Cerebellar cortex (tissue), 1 donor: ENCODE measurements around the gene GPR179.
"Not testable (repeated sequence)": the region's sequence is repeated elsewhere in the genome, so short reads cannot be mapped to it uniquely, and the experiment has no call there.

Experiments used
- DNase-seq: peaks from one replicate; pipeline ENCODE4 v3.0.0-alpha.2; 2015; ENCODE audit warnings: low spot score

Gene GPR179

DNA sequence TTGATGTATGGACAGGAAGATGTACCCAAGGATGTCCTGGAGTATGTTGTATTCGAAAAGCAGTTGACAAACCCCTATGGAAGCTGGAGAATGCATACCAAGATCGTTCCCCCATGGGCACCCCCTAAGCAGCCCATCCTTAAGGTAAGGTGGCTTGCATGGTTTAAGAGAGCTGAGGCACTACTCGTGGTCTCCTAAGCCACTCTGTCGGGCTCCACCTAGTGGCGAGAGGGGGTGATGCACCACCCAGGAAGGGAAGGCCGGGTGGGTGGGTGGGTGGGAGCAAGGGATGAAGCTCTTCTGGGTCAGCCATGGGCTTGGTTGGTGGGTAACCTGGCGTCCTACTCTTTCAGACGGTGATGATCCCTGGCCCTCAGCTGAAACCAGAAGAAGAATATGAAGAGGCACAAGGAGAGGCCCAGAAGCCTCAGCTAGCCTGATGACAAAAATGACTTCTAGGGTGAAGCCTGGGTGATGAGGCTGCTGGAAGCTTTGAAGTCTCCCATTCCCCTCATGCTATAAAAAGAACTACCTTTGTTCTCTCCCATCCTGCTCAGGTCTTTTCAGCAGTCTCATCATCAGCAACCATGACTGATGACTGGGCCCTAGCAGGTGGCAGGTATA is 21.5 kb downstream of the GPR179 start:
- peak; percentile 60 for DNase-seq

DNA sequence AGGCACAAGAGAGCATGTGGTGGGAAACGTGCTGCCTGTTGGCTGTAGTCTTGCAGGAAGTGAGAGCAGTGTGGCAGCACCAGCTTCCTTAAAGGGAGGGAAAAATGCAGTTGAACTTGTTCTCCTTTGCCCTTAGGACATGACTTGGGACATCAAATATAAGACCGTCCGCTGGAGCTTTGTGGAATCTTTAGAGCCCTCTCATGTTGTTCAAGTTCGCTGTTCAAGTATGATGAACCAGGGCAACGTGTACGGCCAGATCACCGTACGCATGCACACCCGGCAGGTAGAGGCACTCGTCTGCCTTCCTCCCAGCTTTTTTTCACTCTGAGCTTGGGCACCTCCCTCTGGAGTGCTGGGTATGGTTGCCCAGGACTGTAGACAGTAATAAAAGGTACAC is 23.3 kb downstream of the GPR179 start:
- no peak for DNase-seq

GRCh38 chr17:38317081-38317480 is 26.7 kb downstream of the GPR179 start:
- DNase-seq: no peak

- DNase-seq: no peak
Observed at GRCh38 chr17:38315497-38315896, 28.3 kb downstream of the GPR179 start.

GRCh38 chr17:38296834-38297517 is 46.8 kb downstream of the GPR179 start, which contains the start of gene MRPL45:
Gene MRPL45, plus strand, starts transcription at chr17:38297168. Its CDS starts 16 bp downstream, at chr17:38297184.
- peak; percentile 97 for DNase-seq

DNA sequence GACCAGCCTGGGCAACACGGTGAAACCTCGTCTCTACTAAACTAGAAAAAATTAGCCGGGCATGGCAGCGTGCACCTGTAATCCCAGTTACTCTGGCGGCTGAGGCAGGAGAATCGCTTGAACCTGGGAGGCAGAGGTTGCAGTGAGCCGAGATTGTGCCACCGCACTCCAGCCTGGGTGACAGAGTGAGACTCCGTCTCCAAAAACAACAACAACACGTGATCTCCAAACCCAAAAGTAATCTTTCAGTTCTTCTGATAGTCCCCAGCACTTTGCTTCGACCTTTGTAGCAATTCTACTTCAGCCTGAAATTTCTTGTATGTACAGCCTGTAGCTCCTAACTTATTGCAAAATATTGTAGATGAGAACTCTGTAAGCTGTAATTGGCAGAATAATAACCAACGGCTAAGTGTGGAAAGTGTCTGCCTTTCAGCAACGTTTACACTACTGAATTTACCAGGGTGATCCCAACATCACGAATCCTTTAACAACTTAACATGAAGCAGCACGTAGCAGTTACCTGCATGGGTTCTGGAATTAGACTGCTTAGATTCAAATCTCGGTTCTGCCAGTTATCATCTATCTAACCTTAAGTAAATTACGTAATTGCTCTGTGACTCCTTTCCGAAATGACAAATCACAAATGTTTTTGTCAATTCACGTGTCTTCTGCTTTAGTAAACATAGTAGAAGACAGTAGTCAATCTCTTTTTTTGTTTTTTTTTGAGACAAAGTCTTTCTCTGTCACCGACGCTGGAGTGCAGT is 48.0 kb downstream of the GPR179 start:
- DNase-seq: peak; percentile 20

DNA sequence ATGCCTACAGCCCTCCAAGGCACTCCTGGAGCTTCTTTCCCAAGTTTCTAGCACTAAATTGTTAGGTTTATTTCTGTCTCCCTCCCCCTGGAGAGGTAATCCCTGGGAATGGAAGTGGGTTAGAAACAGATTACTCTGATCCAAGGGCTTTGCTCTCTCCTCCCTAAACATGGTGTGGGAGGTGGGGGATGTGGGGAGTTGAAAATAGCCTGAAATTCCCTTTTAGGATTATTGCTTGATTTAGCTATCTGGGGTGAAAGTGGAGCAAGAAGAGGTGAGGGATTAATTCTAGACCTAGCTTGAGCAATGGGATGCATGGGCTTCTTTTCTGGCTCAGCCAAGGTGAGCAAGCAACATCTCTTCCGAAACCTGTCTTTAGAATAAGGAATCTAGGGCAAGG is 54.0 kb downstream of the GPR179 start:
- DNase-seq: not testable (repeated sequence)

GRCh38 chr17:38288217-38288827 is 55.4 kb downstream of the GPR179 start:
- DNase-seq: peak; percentile 24

DNA sequence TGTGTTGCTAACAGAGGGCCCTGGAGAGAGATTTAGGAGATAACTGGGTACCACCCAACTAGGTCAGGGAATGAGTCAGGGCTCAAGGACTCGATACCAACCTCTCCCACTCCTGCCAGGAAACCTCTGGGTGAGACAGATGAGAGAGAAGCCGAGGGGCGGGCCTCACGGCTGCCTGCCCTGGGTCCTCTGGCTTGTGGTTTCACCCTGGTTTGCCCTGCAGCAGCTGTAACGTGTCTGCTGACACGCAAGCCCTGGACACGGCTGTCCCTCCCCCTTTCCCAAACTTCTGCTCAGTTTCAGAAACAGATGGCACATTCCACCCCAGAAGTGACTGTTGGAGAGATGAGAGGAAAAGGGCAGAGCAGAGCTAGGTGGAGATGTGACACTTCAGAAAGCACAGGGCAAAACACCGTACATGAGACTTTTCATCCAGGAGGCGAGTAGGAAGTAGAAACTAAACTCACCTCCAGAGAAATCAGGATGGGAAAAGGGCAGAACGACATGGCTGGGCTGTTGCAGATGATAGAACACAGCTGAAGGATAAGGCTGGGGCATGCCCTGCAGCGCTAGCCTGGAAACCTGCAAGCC is 57.2 kb downstream of the GPR179 start:
- DNase-seq: peak; percentile 16

DNA sequence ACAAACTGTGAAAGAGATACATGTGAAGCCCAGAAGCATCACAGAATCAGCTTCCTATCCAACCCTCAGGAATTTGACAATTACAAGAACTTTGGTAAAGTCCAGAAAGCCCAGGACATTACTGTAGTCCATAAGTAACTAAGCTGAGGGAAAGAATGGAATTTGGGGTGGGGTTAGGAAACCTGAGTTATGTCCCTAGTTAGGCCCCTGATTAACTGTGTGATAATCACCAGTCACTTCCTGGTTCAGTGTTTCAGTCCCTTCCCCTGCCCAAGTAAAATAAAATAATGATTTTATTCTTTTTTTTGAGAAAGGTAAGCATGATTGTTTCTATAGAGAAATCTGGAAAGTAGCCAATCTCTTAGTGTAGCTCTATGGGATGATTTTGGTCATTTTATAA is 57.8 kb downstream of the GPR179 start:
- DNase-seq: not testable (repeated sequence)
